ENCODE data around the gene SYTL4. TPM values are rescaled to one million over a fixed set of nuclear protein-coding genes. Genes with fewer than 3 reads are reported as not detected.
"Not testable (repeated sequence)": the region's sequence is repeated elsewhere in the genome, so short reads cannot be mapped to it uniquely, and the experiment has no call there.

SYTL4 gene
- total RNA-seq (under 1 TPM in 4 of 5 donors, not detected in 1; 0.12 to 0.82 (median 0.29) TPM), total RNA-seq (0 to 0.61 (median 0.10) reads per million in 29 experiments)
- total RNA-seq (2013) = 0.02 TPM

GRCh38 chrX:100731441-100732281 is at the start of gene SYTL4:
Gene SYTL4 (minus strand): TSS chrX:100732121. CDS start chrX:100702037, 30,084 bp downstream.
- peaks cover 0 to 11% of the 10 kb centered on the region in 2 experiments for H3K27me3 ChIP-seq (replicated peaks in 1 of 2; ENCODE audit: control insufficient read depth in 2 of 2, extremely low read depth in 1 of 2, insufficient read depth in 2 of 2, low read length in 1 of 2)
- peaks cover 0 to 7% of the 10 kb centered on the region in 2 experiments for H3K4me1 ChIP-seq (ENCODE audit: control insufficient read depth in 1 of 2, extremely low read depth in 1 of 2, insufficient read depth in 2 of 2, low read length in 2 of 2)
- H3K4me1 Mint-ChIP-seq = peaks cover 0 to 5% (median 4%) of the 10 kb centered on the region in 3 donors
- no peaks in the 10 kb centered on the region for H3K9me3 ChIP-seq
- no peak within 1 kb of the TSS for H3K4me3 ChIP-seq (ENCODE audit: control insufficient read depth in 1 of 2, extremely low read depth in 1 of 2, low read length in 1 of 2)
- H3K9me3 Mint-ChIP-seq = no peaks in the 10 kb centered on the region
- WGBS (ENCODE audit: insufficient coverage) = 6% methylated on average over 34 of the region's 60 CpGs
- H3K4me3 Mint-ChIP-seq = peak within 1 kb of the TSS in 1 of 3 donors; percentile 28
- no peaks in the 10 kb centered on the region for H3K36me3 Mint-ChIP-seq
- ATAC-seq (replicated peaks in 1 of 4) (no peak), DNase-seq (no peak)
- no peak within 1 kb of the TSS for H3K27ac ChIP-seq (ENCODE audit: low read length)
- no peak within 1 kb of the TSS for H3K27ac Mint-ChIP-seq
- H3K36me3 ChIP-seq (ENCODE audit: control insufficient read depth in 2 of 2, extremely low read depth in 1 of 2, insufficient read depth in 1 of 2, low read length in 1 of 2) = no peaks in the 10 kb centered on the region
- CTCF ChIA-PET = no interaction called here
- H3K27me3 Mint-ChIP-seq = peaks cover 48 to 58% of the 10 kb centered on the region in 2 donors
- POLR2A ChIA-PET = no interaction called here

DNA sequence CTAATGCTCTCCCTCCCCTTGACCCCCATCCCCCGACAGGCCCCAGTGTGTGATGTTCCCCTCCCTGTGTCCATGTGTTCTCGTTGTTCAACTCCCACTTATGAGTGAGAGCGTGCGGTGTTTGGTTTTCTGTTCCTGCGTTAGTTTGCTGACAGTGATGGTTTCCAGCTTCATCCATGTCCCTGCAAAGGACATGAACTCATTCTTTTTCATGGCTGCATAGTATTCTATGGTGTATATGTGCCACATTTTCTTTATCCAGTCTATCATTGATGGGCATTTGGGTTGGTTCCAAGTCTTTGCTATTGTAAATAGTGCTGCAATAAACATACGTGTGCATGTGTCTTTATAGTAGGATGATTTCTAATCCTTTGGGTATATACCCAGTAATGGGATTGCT is 37.5 kb upstream of the SYTL4 start:
- H3K9me3 ChIP-seq; ATAC-seq (replicated peaks in 1 of 4); H3K27ac ChIP-seq (ENCODE audit: low read length); H3K36me3 Mint-ChIP-seq; H3K4me1 Mint-ChIP-seq; H3K9me3 Mint-ChIP-seq; POLR2A ChIA-PET; H3K4me1 ChIP-seq (ENCODE audit: control insufficient read depth in 1 of 2, extremely low read depth in 1 of 2, insufficient read depth in 2 of 2, low read length in 2 of 2); H3K4me3 Mint-ChIP-seq; H3K36me3 ChIP-seq (ENCODE audit: control insufficient read depth in 2 of 2, extremely low read depth in 1 of 2, insufficient read depth in 1 of 2, low read length in 1 of 2); H3K4me3 ChIP-seq (ENCODE audit: control insufficient read depth in 1 of 2, extremely low read depth in 1 of 2, low read length in 1 of 2); H3K27me3 ChIP-seq (replicated peaks in 1 of 2; ENCODE audit: control insufficient read depth in 2 of 2, extremely low read depth in 1 of 2, insufficient read depth in 2 of 2, low read length in 1 of 2); H3K27ac Mint-ChIP-seq; DNase-seq: not testable (repeated sequence)
- no CpG with 5 or more reads among the region's 6 CpGs for WGBS (ENCODE audit: insufficient coverage)
- H3K27me3 Mint-ChIP-seq = peaks cover 11 to 27% of the 10 kb centered on the region in 2 donors
- CTCF ChIA-PET = interaction anchor here (0.6 to 1.5 kb wide), 5 partner anchors 13 to 95 kb away, joined by 3 to 11 read pairs (median 3); no protein-coding TSS in a partner anchor

- WGBS (ENCODE audit: insufficient coverage) = no CpG with 5 or more reads among the region's 7 CpGs
- Histone ChIP-seq H3K9me3 (no peaks in the 10 kb centered on the region), H3K27me3 (replicated peaks in 1 of 2; ENCODE audit: control insufficient read depth in 2 of 2, extremely low read depth in 1 of 2, insufficient read depth in 2 of 2, low read length in 1 of 2) (no peaks in the 10 kb centered on the region), H3K36me3 (ENCODE audit: control insufficient read depth in 2 of 2, extremely low read depth in 1 of 2, insufficient read depth in 1 of 2, low read length in 1 of 2) (no peaks in the 10 kb centered on the region), H3K27ac (ENCODE audit: low read length) (no peak overlapping the region), H3K4me3 (ENCODE audit: control insufficient read depth in 1 of 2, extremely low read depth in 1 of 2, low read length in 1 of 2) (no peak overlapping the region), H3K4me1 (ENCODE audit: control insufficient read depth in 1 of 2, extremely low read depth in 1 of 2, insufficient read depth in 2 of 2, low read length in 2 of 2) (no peaks in the 10 kb centered on the region)
- no peak overlapping the region for H3K4me3 Mint-ChIP-seq
- ATAC-seq (replicated peaks in 1 of 4) = peak; percentile 58 to 93 (median 64)
- H3K4me1 Mint-ChIP-seq = no peaks in the 10 kb centered on the region
- ChIA-PET POLR2A (no interaction called here), CTCF (interaction anchor here (0.6 to 2.0 kb wide), 19 partner anchors 8 to 353 kb away, joined by 3 to 15 read pairs (median 3); partner anchors contain the start of gene CSTF2 (in 1 of the 2))
- no peaks in the 10 kb centered on the region for H3K9me3 Mint-ChIP-seq
- H3K36me3 Mint-ChIP-seq = no peaks in the 10 kb centered on the region
- H3K27me3 Mint-ChIP-seq = peaks cover 6 to 22% of the 10 kb centered on the region in 2 donors
- DNase-seq = peak; percentile 56 to 92 (median 75)
- no peak overlapping the region for H3K27ac Mint-ChIP-seq
These were observed 36.9 kb upstream of the SYTL4 start for GRCh38 chrX:100768679-100769338.

GRCh38 chrX:100750883-100751282 is 19.0 kb upstream of the SYTL4 start:
- ChIA-PET CTCF (no interaction called here), POLR2A (no interaction called here)
- H3K27ac ChIP-seq (ENCODE audit: low read length) = no peak overlapping the region
- Mint-ChIP-seq H3K4me3 (no peak overlapping the region), H3K4me1 (no peaks in the 10 kb centered on the region), H3K36me3 (no peaks in the 10 kb centered on the region), H3K9me3 (no peaks in the 10 kb centered on the region), H3K27me3 (peaks cover 21 to 51% of the 10 kb centered on the region in 2 donors), H3K27ac (no peak overlapping the region)
- H3K27me3 ChIP-seq (replicated peaks in 1 of 2; ENCODE audit: control insufficient read depth in 2 of 2, extremely low read depth in 1 of 2, insufficient read depth in 2 of 2, low read length in 1 of 2) = no peaks in the 10 kb centered on the region
- no peaks in the 10 kb centered on the region for H3K4me1 ChIP-seq (ENCODE audit: control insufficient read depth in 1 of 2, extremely low read depth in 1 of 2, insufficient read depth in 2 of 2, low read length in 2 of 2)
- no peak for DNase-seq
- no peak overlapping the region for H3K4me3 ChIP-seq (ENCODE audit: control insufficient read depth in 1 of 2, extremely low read depth in 1 of 2, low read length in 1 of 2)
- H3K36me3 ChIP-seq (ENCODE audit: control insufficient read depth in 2 of 2, extremely low read depth in 1 of 2, insufficient read depth in 1 of 2, low read length in 1 of 2) = no peaks in the 10 kb centered on the region
- WGBS (ENCODE audit: insufficient coverage) = no CpG with 5 or more reads among the region's 1 CpG
- ATAC-seq (replicated peaks in 1 of 4) = no peak
- no peaks in the 10 kb centered on the region for H3K9me3 ChIP-seq

- Histone ChIP-seq H3K27ac (ENCODE audit: low read length) (no peak overlapping the region), H3K27me3 (replicated peaks in 1 of 2; ENCODE audit: control insufficient read depth in 2 of 2, extremely low read depth in 1 of 2, insufficient read depth in 2 of 2, low read length in 1 of 2) (no peaks in the 10 kb centered on the region), H3K4me3 (ENCODE audit: control insufficient read depth in 1 of 2, extremely low read depth in 1 of 2, low read length in 1 of 2) (no peak overlapping the region), H3K4me1 (ENCODE audit: control insufficient read depth in 1 of 2, extremely low read depth in 1 of 2, insufficient read depth in 2 of 2, low read length in 2 of 2) (no peaks in the 10 kb centered on the region), H3K36me3 (ENCODE audit: control insufficient read depth in 2 of 2, extremely low read depth in 1 of 2, insufficient read depth in 1 of 2, low read length in 1 of 2) (no peaks in the 10 kb centered on the region), H3K9me3 (no peaks in the 10 kb centered on the region)
- no peaks in the 10 kb centered on the region for H3K36me3 Mint-ChIP-seq
- POLR2A ChIA-PET = no interaction called here
- H3K4me1 Mint-ChIP-seq = no peaks in the 10 kb centered on the region
- CTCF ChIA-PET = no interaction called here
- DNase-seq = no peak
- ATAC-seq (replicated peaks in 1 of 4) = no peak
- H3K4me3 Mint-ChIP-seq = no peak overlapping the region
- H3K9me3 Mint-ChIP-seq = no peaks in the 10 kb centered on the region
- no peak overlapping the region for H3K27ac Mint-ChIP-seq
- 63% methylated on average over 1 of the region's 2 CpGs for WGBS (ENCODE audit: insufficient coverage)
- H3K27me3 Mint-ChIP-seq = peaks cover 23 to 50% of the 10 kb centered on the region in 2 donors
These were observed 16.2 kb upstream of the SYTL4 start for GRCh38 chrX:100748108-100748507.

GRCh38 chrX:100747703-100748102 is 15.8 kb upstream of the SYTL4 start:
- no peak for ATAC-seq (replicated peaks in 1 of 4)
- POLR2A ChIA-PET = no interaction called here
- Histone ChIP-seq H3K36me3 (ENCODE audit: control insufficient read depth in 2 of 2, extremely low read depth in 1 of 2, insufficient read depth in 1 of 2, low read length in 1 of 2) (no peaks in the 10 kb centered on the region), H3K4me1 (ENCODE audit: control insufficient read depth in 1 of 2, extremely low read depth in 1 of 2, insufficient read depth in 2 of 2, low read length in 2 of 2) (no peaks in the 10 kb centered on the region), H3K27ac (ENCODE audit: low read length) (no peak overlapping the region), H3K9me3 (no peaks in the 10 kb centered on the region), H3K27me3 (replicated peaks in 1 of 2; ENCODE audit: control insufficient read depth in 2 of 2, extremely low read depth in 1 of 2, insufficient read depth in 2 of 2, low read length in 1 of 2) (no peaks in the 10 kb centered on the region), H3K4me3 (ENCODE audit: control insufficient read depth in 1 of 2, extremely low read depth in 1 of 2, low read length in 1 of 2) (no peak overlapping the region)
- CTCF ChIA-PET = no interaction called here
- Mint-ChIP-seq H3K27ac (no peak overlapping the region), H3K9me3 (no peaks in the 10 kb centered on the region), H3K36me3 (no peaks in the 10 kb centered on the region), H3K4me1 (no peaks in the 10 kb centered on the region), H3K4me3 (no peak overlapping the region), H3K27me3 (peaks cover 22 to 46% of the 10 kb centered on the region in 2 donors)
- no peak for DNase-seq
- no CpG with 5 or more reads among the region's 2 CpGs for WGBS (ENCODE audit: insufficient coverage)

Measured in T-cell (primary cell).